Occipital lobe (tissue), 2 donors: Measurements from ENCODE around the gene LOXL4. TPM values are rescaled to one million over a fixed set of nuclear protein-coding genes. Genes with fewer than 3 reads are reported as not detected.

Experiments used
- DNase-seq: peaks from one replicate; lab custom pipeline; 2025; lab: John Stamatoyannopoulos, UW
- total RNA-seq: library from RNA; depleted of rRNA; stranded (reverse); fragments of >200 nt; gene quantifications from one replicate; pipeline ENCODE4 v1.2.3, GENCODE V29; 2014

LOXL4 gene
- 0.47 TPM for total RNA-seq

- no peak for DNase-seq
Measured at GRCh38 chr10:98267894-98268693, at the start of gene LOXL4. Gene LOXL4, minus strand, starts transcription at chr10:98268194. Its CDS starts 5,175 bp downstream, at chr10:98263019.

GRCh38 chr10:98316661-98317060, 48.7 kb upstream of the LOXL4 start:
- DNase-seq, result no peak

- DNase-seq, result no peak
Measured at GRCh38 chr10:98316170-98316569, 48.2 kb upstream of the LOXL4 start.

GRCh38 chr10:98314532-98315284, 46.7 kb upstream of the LOXL4 start:
- DNase-seq, result no peak

- no peak for DNase-seq
Measured at GRCh38 chr10:98313598-98313997, 45.6 kb upstream of the LOXL4 start.

- DNase-seq, result no peak
Measured at GRCh38 chr10:98312822-98313221, 44.8 kb upstream of the LOXL4 start.

- DNase-seq, result no peak
Measured at GRCh38 chr10:98312349-98312748, 44.4 kb upstream of the LOXL4 start.

GRCh38 chr10:98310701-98311100, 42.7 kb upstream of the LOXL4 start:
- no peak for DNase-seq

GRCh38 chr10:98309366-98310355, 41.7 kb upstream of the LOXL4 start:
- DNase-seq, result peak; percentile 55

GRCh38 chr10:98308669-98309365, 40.8 kb upstream of the LOXL4 start:
- DNase-seq, result no peak

- DNase-seq, result no peak
Measured at GRCh38 chr10:98307916-98308541, 40.0 kb upstream of the LOXL4 start.

- no peak for DNase-seq
Measured at GRCh38 chr10:98306501-98306900, 38.5 kb upstream of the LOXL4 start.

- no peak for DNase-seq
Measured at GRCh38 chr10:98303569-98303968, 35.6 kb upstream of the LOXL4 start.

GRCh38 chr10:98302741-98303365, 34.9 kb upstream of the LOXL4 start:
- no peak for DNase-seq

- DNase-seq, result no peak
Measured at GRCh38 chr10:98301664-98302319, 33.8 kb upstream of the LOXL4 start.

- DNase-seq, result no peak
Measured at GRCh38 chr10:98300526-98301229, 32.7 kb upstream of the LOXL4 start.

- DNase-seq, result no peak
Measured at GRCh38 chr10:98299341-98299740, 31.3 kb upstream of the LOXL4 start.

GRCh38 chr10:98296524-98296923, 28.5 kb upstream of the LOXL4 start:
- no peak for DNase-seq

GRCh38 chr10:98295907-98296306, 27.9 kb upstream of the LOXL4 start:
- no peak for DNase-seq
